NOMO-1 treated with DMSO at 0.1 percent for 48 hours (cell line): ENCODE data around the gene ZNF516.

ENCODE experiments used
- DNase-seq: peaks from one replicate; lab custom pipeline; 2025; ENCODE audit not compliant: unreplicated experiment; lab: John Stamatoyannopoulos, UW

The ZNF516 gene

GRCh38 chr18:76385681-76385975, 109.4 kb downstream of the ZNF516 start:
- DNase-seq, result no peak

- no peak for DNase-seq
Observed at GRCh38 chr18:76384861-76385680, 110.0 kb downstream of the ZNF516 start.

DNA sequence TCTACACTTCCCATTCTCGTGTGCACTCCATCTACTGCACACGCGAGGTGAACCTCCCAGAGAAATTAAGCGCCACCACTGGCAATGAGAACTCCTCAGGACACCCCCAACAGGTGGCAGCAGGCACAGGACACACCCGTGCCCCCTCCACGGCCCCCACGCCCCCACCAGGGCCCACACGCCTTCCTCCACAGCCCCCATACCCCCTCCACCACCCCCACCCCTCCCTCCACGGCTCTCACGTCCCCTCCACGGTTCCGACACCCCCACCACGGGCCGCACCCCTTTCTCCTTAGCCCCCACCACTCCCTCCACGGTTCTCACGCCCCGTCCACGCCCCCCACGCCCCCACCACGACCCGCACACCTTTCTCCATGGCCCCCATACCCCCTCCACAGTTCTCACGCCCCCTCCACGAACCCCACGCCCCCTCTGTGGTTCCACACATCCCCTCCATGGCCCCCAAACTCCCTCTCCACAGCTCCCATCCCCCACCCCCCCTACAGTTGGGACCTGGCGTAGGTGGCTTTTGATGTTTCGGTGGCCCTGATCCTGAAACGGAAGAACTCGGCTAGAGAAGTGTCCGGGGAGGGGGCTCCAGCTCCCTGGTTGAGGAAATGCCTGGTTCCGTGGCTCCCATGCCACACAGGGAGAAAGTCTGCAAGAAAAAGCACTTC, 110.8 kb downstream of the ZNF516 start:
- DNase-seq, result no peak

- no peak for DNase-seq
Observed at GRCh38 chr18:76383636-76384035, 111.4 kb downstream of the ZNF516 start.

GRCh38 chr18:76382275-76382674, 112.8 kb downstream of the ZNF516 start:
- DNase-seq, result no peak

- DNase-seq, result no peak
Observed at GRCh38 chr18:76380791-76381405, 114.1 kb downstream of the ZNF516 start.

GRCh38 chr18:76380127-76380729, 114.8 kb downstream of the ZNF516 start:
- no peak for DNase-seq

DNA sequence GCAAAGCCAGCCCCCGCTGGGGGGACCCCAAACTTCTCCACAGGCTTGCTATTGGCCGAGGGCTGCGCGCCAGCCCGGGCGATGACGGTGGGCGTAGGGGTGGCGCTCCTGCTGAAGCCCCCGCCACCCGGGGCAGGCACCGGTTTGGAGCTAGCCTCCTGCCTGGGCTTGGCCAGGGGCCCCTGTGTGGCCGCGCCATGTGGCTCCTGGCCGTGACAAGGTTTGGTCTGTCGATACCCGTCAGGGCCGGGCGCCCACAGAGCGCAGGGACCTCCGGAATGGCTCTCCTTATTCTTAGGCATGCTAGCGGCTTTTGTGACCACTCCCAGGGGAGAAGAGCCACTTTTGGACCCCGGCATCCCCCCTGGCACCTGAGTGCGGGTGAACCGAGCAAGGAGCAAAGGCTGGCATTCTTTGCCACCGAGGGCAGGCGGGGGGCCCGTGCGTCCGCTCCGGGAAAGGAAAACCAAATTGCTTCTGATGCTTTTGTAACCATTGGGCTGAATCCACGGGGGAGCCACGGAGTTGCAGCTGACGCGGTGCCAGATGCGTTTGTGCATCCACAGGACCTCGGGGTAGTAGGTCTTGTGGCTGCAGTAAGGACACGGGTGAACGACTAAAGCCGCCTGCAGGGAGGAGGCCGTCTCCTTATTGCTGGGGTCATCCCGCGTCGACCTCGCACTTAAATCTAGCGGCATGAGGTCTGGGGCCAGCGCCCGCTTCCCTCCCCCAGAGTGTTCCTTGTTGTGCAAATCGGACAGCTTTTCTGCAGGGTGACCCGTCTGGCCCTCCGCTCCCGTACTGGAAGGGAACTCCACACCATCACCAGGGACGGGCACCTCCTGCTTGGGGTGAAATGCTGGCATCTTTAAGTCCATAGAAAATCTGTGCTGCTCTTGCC, 115.6 kb downstream of the ZNF516 start:
- DNase-seq, result no peak

DNA sequence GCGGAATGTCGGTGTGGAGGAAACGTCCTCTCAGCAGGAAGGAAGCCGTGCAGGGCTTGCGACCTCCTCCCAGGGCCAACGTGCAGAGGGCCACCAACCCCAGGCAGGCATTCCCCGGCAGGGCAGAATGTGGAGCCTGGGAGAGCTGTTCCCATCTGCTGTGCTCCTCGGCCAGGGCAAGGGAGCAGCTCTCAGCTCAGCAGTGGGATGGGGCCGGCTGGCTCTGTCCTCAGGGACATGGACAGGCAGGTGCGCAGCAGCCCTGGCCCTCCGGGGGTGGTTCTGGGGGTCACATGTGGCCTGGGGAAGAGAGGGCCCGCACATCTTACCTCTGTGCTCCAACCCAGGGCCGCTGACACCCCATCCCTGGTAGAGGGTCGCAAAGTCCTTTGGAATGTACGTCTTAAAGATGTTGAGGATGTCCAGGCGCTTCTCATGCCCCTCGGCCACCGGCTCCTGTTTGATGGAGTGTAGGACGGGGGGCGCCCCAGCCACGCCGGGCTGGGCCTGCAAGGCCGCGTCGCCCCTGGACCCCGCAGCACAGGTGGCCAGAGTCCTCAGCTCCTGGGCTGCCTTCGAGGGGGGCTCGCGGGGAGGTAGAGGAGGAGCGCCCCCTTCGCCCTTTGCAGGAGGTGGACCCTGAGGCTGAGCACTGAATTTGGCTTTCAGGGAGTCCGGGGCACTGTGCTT, 116.4 kb downstream of the ZNF516 start:
- no peak for DNase-seq

GRCh38 chr18:76377359-76377756, 117.7 kb downstream of the ZNF516 start:
- no peak for DNase-seq

DNA sequence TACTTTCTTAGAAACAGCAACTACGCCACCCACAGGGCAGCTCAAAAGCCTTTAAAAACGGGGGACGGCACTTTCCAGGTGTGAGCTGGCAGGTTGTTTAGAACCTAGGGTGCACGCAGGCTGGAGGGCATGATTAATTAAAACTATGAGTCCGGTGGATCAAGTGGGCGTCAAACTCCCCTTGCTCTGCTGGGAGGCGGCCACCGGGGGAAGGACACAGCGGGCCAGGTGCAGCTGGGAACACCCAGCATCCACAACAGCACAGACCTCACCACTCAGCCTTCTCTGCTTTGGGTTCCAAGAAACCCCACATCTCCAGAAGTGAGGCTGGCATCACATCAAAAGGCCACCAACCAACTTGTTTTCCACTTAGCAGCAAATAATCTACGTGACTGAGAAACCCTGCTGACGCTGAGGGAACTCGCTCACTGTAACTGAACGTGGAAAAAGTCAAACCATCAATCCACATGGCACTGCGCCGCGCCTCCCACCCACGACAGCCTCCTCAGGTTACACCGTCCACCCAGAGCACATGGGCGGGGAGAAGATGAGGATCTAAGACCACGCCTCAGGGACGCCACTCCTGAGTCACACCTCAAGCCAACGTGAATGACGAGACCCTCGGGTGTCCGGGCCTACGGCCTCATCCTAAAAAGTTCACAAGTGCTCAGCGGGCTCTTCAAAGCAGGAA, 118.2 kb downstream of the ZNF516 start:
- no peak for DNase-seq

DNA sequence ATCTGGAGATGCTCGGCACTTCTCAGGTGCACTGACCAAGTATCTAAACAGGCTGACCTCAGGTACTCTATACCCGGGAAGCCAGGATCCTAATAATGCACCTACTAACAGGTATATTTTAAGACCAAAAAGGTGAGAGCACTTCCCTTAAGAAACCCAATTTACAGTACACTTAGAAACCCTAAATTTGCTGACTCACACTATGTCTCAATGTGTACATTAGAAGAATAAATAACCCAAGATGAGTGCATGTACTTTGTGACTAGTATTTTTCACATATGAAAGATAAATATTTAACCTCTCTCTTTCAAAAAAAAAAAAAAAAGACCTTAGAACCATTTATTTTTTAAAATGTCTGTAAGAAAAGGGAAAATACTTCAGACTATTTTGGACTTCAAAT, 118.8 kb downstream of the ZNF516 start:
- DNase-seq, result peak; percentile 13

- no peak for DNase-seq
Observed at GRCh38 chr18:76374330-76375281, 120.4 kb downstream of the ZNF516 start.

DNA sequence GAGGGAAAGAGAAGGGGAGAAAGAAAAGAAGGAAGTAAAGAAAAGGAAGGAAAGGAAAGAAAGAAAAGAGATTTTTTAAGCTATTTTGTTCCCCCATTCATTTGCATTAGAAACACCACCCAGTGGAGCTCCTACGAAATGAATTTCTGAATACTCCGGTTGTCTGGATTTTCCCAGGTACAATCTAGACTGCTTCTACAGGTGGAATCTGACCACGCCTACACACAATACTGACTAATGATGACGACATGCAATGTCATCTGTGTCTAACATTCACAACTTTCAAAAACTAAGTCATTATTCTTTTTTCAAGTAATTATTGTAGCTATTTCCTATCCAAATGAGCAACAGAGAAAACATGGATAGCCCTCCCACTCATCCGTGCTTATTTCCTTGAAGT, 121.7 kb downstream of the ZNF516 start:
- no peak for DNase-seq

DNA sequence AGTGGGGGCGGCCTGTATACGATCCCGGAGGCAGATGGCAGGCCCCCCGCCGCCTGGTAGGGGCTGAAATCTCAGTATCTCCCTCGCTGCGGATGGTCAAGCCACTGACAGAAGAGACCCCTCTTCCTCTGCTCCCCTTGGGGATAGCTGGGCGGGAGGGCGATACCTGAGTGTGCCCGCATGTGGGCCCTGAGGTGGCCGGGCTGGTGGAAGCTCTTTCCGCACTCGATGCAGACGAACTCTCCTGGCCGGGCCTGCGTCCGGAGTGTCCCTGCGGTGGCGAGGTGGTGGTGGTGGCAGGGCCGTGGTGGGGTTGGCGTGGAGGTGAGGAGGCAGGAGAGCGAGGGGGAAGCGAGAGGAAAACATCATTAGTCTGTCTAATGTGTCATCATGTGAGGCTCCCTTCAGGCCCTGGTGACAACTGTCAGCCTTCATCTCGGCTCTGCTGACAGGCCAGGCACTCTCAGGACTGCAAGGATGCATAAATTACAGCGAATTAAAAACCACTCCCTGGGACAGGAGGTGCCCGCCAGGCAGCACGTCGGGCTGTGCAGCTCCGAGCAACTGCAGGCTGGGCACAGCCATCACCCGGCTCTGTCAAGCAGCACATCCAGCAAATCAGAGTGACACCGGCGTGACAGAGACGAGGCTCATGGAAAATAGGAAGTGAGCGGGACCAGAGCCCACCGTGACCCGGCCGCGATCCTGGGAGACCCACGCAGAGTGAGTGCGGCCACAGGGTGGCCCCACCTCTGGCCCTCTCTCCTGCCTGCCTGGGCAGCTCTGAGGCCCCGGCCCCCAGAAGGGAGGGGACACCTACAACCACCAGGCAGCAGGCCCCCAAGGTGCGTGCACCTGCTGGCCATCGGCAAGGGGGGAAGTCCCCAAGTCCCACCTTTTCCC, 123.5 kb downstream of the ZNF516 start:
- no peak for DNase-seq

- no peak for DNase-seq
Observed at GRCh38 chr18:76370686-76371085, 124.4 kb downstream of the ZNF516 start.

GRCh38 chr18:76370201-76370600, 124.8 kb downstream of the ZNF516 start:
- no peak for DNase-seq

GRCh38 chr18:76369791-76370190, 125.3 kb downstream of the ZNF516 start:
- no peak for DNase-seq
